PFSK-1 (cell line): ENCODE data around the gene ZNF683.

Experiments used
- POLR2AphosphoS5 ChIP-seq: IDR thresholded peaks from 2 replicates; pipeline ENCODE4 v1.6.1; 2012; ENCODE audit warnings: low read depth, mild to moderate bottlenecking, control low read depth, low read length, moderate library complexity
- TAF1 ChIP-seq: IDR thresholded peaks from 2 replicates; pipeline ENCODE4 v1.6.1; 2012; ENCODE audit warnings: low read length, control low read depth, borderline replicate concordance; ENCODE audit not compliant: insufficient read depth
- TF ChIP-seq, protein P1 (sequence below), 2 experiments: IDR thresholded peaks; 2 replicates each; pipeline versions ENCODE4 v1.6.1 to v1.8.0; 2011 to 2012; ENCODE audit warnings: low read depth in 2 of 2, low read length in 2 of 2, control low read depth in 1 of 2, inconsistent platforms in 1 of 2, mild to moderate bottlenecking in 1 of 2, moderate library complexity in 1 of 2; ENCODE audit not compliant: insufficient read depth in 1 of 2

DNA sequence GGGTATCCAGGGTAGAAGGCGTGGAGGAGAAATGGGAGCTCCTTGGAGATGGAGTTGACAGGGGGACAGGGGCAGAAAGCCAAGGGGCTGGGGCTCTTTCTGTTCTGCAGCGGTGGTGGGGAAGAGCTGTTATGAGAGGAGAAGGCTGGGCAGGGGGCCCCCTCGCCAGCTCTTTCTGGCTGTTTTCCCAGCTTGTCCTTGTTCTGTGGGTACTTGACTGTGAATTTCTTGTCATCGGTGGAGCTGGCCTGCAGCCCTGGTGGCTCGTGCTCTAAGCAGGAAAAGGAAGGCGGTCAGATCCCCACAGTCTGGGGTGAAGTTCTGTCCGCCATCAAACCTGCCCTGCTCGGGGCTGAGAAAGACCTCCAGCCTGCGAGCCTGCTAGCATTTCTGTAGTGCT lies 7.6 kb downstream of the ZNF683 start:
- TF ChIP-seq POLR2AphosphoS5 = no peak
- TF ChIP-seq, protein P1, sequence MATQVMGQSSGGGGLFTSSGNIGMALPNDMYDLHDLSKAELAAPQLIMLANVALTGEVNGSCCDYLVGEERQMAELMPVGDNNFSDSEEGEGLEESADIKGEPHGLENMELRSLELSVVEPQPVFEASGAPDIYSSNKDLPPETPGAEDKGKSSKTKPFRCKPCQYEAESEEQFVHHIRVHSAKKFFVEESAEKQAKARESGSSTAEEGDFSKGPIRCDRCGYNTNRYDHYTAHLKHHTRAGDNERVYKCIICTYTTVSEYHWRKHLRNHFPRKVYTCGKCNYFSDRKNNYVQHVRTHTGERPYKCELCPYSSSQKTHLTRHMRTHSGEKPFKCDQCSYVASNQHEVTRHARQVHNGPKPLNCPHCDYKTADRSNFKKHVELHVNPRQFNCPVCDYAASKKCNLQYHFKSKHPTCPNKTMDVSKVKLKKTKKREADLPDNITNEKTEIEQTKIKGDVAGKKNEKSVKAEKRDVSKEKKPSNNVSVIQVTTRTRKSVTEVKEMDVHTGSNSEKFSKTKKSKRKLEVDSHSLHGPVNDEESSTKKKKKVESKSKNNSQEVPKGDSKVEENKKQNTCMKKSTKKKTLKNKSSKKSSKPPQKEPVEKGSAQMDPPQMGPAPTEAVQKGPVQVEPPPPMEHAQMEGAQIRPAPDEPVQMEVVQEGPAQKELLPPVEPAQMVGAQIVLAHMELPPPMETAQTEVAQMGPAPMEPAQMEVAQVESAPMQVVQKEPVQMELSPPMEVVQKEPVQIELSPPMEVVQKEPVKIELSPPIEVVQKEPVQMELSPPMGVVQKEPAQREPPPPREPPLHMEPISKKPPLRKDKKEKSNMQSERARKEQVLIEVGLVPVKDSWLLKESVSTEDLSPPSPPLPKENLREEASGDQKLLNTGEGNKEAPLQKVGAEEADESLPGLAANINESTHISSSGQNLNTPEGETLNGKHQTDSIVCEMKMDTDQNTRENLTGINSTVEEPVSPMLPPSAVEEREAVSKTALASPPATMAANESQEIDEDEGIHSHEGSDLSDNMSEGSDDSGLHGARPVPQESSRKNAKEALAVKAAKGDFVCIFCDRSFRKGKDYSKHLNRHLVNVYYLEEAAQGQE (IDR thresholded peaks at IDR 0.05; ENCODE audit: insufficient read depth in 1 of 2, low read depth in 2 of 2, low read length in 2 of 2) = no peak
- TF ChIP-seq TAF1 = no peak
